Aorta (tissue), 5 donors: ENCODE data around the gene UBXN6. TPM values are rescaled to one million over a fixed set of nuclear protein-coding genes. Genes with fewer than 3 reads are reported as not detected.

ENCODE experiments used
- ATAC-seq: fragments of 200-7000 bp; cut with Tn5 transposase; one replicate; pipeline ENCODE4 v1.9.1; 2022; ENCODE audit warnings: moderate library complexity; ENCODE audit not compliant: low FRiP score
- DNase-seq, 2 donors: peaks; one replicate each; pipeline ENCODE4 v3.0.0-alpha.2; 2020
- H3K27ac ChIP-seq, 2 donors: one replicate each; pipeline ENCODE4 v1.5.1; 2013; ENCODE audit warnings: low read length in 2 of 2, mild to moderate bottlenecking in 2 of 2, moderate library complexity in 2 of 2, control low read depth in 1 of 2, inconsistent platforms in 1 of 2, low read depth in 1 of 2
- H3K27me3 ChIP-seq, 2 donors: one replicate each; pipeline ENCODE4 v1.6.1; 2013; ENCODE audit warnings: control low read depth in 1 of 2, low read length in 1 of 2, mild to moderate bottlenecking in 1 of 2, moderate library complexity in 1 of 2; ENCODE audit not compliant: insufficient read depth in 2 of 2, control insufficient read depth in 1 of 2
- H3K36me3 ChIP-seq, 2 donors: one replicate each; pipeline ENCODE4 v1.6.1; 2013; ENCODE audit warnings: control low read depth in 1 of 2, low read length in 1 of 2, mild to moderate bottlenecking in 1 of 2; ENCODE audit not compliant: insufficient read depth in 2 of 2, control insufficient read depth in 1 of 2
- H3K4me1 ChIP-seq, 2 donors: one replicate each; pipeline ENCODE4 v1.6.1; 2013; ENCODE audit warnings: low read length in 2 of 2, control low read depth in 1 of 2, mild to moderate bottlenecking in 1 of 2, moderate library complexity in 1 of 2; ENCODE audit not compliant: insufficient read depth in 2 of 2, control insufficient read depth in 1 of 2
- H3K4me3 ChIP-seq, 2 donors: one replicate each; pipeline ENCODE4 v1.5.1; 2013; ENCODE audit warnings: low read length in 2 of 2, control low read depth in 1 of 2, mild to moderate bottlenecking in 1 of 2
- H3K9me3 ChIP-seq: one replicate; pipeline ENCODE4 v1.6.1; 2013; ENCODE audit warnings: mild to moderate bottlenecking, low read length; ENCODE audit not compliant: control insufficient read depth
- WGBS, 2 donors: extraction: QIAGEN DNeasy Blood & Tissue Kit; methylation state at CpG; one replicate each; pipeline ENCODE4 v1.1.7; 2013; 5-methylcytosine and 5-hydroxymethylcytosine counted together
- intact Hi-C, 2 donors: fragments of 100-400 bp; cut with DNase I; formaldehyde crosslinking; loops; one replicate each; pipeline versions ENCODE4 v1.14.2 to v1.15.0; 2022
- microRNA-seq, 2 donors: library from miRNA; unstranded; fragments of <30 nt; microRNA quantifications; one replicate each; pipeline ENCODE4 v1.2.0, GENCODE V29; 2020
- polyA plus RNA-seq, 2 donors: library from polyadenylated mRNA; stranded (reverse); fragments of 200-250 nt; gene quantifications; one replicate each; pipeline ENCODE4 v1.2.3, GENCODE V29; 2013
- total RNA-seq, 2 donors: library from RNA; stranded (reverse); fragmentation: NEBNext Ultra II Directional; extraction: Animal tissue kit (Norgen Biotek cat#: 25700); gene quantifications; one replicate each; pipeline ENCODE4 v1.2.1, GENCODE V29; 2021
- donor health status: healthy with polysubstance abuse.
- donor health status: Bipolar disorder and iron deficiency.
- donor health status: DM: no; HTN: no; CAD: no.
- donor health status: DM: no; HTN: no; CAD: no.
- donor health status: DM: yes; HTN: yes; CAD: no.

The UBXN6 gene
- total and polyA plus RNA-seq, 4 donors = 78.5 to 181 (median 85.8) TPM

- no peaks in the 10 kb centered on the region for H3K4me1 ChIP-seq
- ATAC-seq (peak; percentile 9), DNase-seq (no peak)
- H3K9me3 ChIP-seq = no peaks in the 10 kb centered on the region
- no peaks in the 10 kb centered on the region for H3K27me3 ChIP-seq
- H3K27ac ChIP-seq = peak overlapping the region; percentile 25 to 53
- H3K4me3 ChIP-seq = peak overlapping the region; percentile 62 to 98
- whole genome bisulfite sequencing, 2 donors = 0 to 1% methylated on average over 8 to 12 of the region's 12 CpGs
- intact Hi-C loops = loop anchor here (1.0 to 5.0 kb wide), 5 partner anchors 57 to 152 kb away; partner anchors contain the start of genes MPND (in 1 of the 2), UBXN6 (in 1 of the 2) and YJU2 (in 1 of the 2)
- H3K36me3 ChIP-seq = no peaks in the 10 kb centered on the region
These were observed 57.8 kb downstream of the UBXN6 start for GRCh38 chr19:4399812-4400134.

GRCh38 chr19:4396949-4397783 lies 60.4 kb downstream of the UBXN6 start:
- Histone ChIP-seq H3K4me3 (no peak overlapping the region), H3K4me1 (no peaks in the 10 kb centered on the region), H3K36me3 (no peaks in the 10 kb centered on the region), H3K27ac (no peak overlapping the region), H3K27me3 (no peaks in the 10 kb centered on the region), H3K9me3 (no peaks in the 10 kb centered on the region)
- DNase-seq (no peak), ATAC-seq (no peak)
- WGBS, 2 donors = 77 to 78% methylated on average over 15 of the region's 15 CpGs
- intact Hi-C loops = no loop called here

Small RNA genes lying within 50 kb of the gene (microRNA-seq; reads per million reads assigned to microRNA genes)
- 0 to 0.99 reads per million in 2 donors for gene MIR4746

Other genes with a start within 250 kb of the UBXN6 start
- gene EBI3, start 228.3 kb downstream of the UBXN6 start, total RNA-seq = 1 to 10 TPM; 3.3 to 3.7 TPM
- gene EBI3, start 228.3 kb downstream of the UBXN6 start, polyA plus RNA-seq = 1 to 10 TPM; 1.3 to 7.9 TPM
- 10 to 100 TPM; 12.5 to 15.0 TPM for gene YJU2, start 210.7 kb downstream of the UBXN6 start, total RNA-seq
- gene YJU2, start 210.7 kb downstream of the UBXN6 start, polyA plus RNA-seq = 10 to 100 TPM; 12.4 to 25.2 TPM
- not detected for gene SHD, start 178.5 kb downstream of the UBXN6 start, total RNA-seq
- gene SHD, start 178.5 kb downstream of the UBXN6 start, polyA plus RNA-seq = 1 to 10 TPM in 1 of 2 donors, not detected in 1; 1.5 TPM
- under 1 TPM in 1 of 2 donors, not detected in 1; 0.26 TPM for gene TMIGD2, start 155.4 kb downstream of the UBXN6 start, total RNA-seq
- gene TMIGD2, start 155.4 kb downstream of the UBXN6 start, polyA plus RNA-seq = 1 to 10 TPM in 1 of 2 donors, under 1 TPM in 1; 0.23 to 1.4 TPM
- gene FSD1, start 153.2 kb downstream of the UBXN6 start, total RNA-seq = under 1 TPM in 1 of 2 donors, not detected in 1; 0.84 TPM
- gene FSD1, start 153.2 kb downstream of the UBXN6 start, polyA plus RNA-seq = not detected
- 1 to 10 TPM; 1.9 to 2.2 TPM for gene STAP2, start 119.0 kb downstream of the UBXN6 start, total RNA-seq
- 10 to 100 TPM in 1 of 2 donors, under 1 TPM in 1; 0.13 to 27.8 TPM for gene STAP2, start 119.0 kb downstream of the UBXN6 start, polyA plus RNA-seq
- gene MPND, start 114.2 kb downstream of the UBXN6 start, total RNA-seq = 10 to 100 TPM; 13.5 to 14.3 TPM
- gene MPND, start 114.2 kb downstream of the UBXN6 start, polyA plus RNA-seq = 10 to 100 TPM; 16.0 to 17.9 TPM
- 10 to 100 TPM; 66.5 to 69.7 TPM for gene SH3GL1, start 57.2 kb downstream of the UBXN6 start, total RNA-seq
- 10 to 100 TPM; 37.7 to 48.6 TPM for gene SH3GL1, start 57.2 kb downstream of the UBXN6 start, polyA plus RNA-seq
- gene CHAF1A, start 55.2 kb downstream of the UBXN6 start, total RNA-seq = 1 to 10 TPM; 6.5 to 7.0 TPM
- 1 to 10 TPM; 5.2 to 9.3 TPM for gene CHAF1A, start 55.2 kb downstream of the UBXN6 start, polyA plus RNA-seq
- gene HDGFL2, start 14.5 kb upstream of the UBXN6 start, total RNA-seq = 10 to 100 TPM; 23.6 to 36.1 TPM
- 10 to 100 TPM; 15.4 to 47.9 TPM for gene HDGFL2, start 14.5 kb upstream of the UBXN6 start, polyA plus RNA-seq
- 1 to 10 TPM; 5.7 to 7.4 TPM for gene PLIN4, start 60.7 kb upstream of the UBXN6 start, total RNA-seq
- gene PLIN4, start 60.7 kb upstream of the UBXN6 start, polyA plus RNA-seq = under 1 TPM; 0.61 to 0.63 TPM
- gene PLIN5, start 77.4 kb upstream of the UBXN6 start, total RNA-seq = 1 to 10 TPM; 2.0 to 3.8 TPM
- gene PLIN5, start 77.4 kb upstream of the UBXN6 start, polyA plus RNA-seq = 1 to 10 TPM in 1 of 2 donors, under 1 TPM in 1; 0.38 to 2.4 TPM
- 1 to 10 TPM; 1.4 to 2.8 TPM for gene LRG1, start 82.2 kb upstream of the UBXN6 start, total RNA-seq
- gene LRG1, start 82.2 kb upstream of the UBXN6 start, polyA plus RNA-seq = 1 to 10 TPM in 1 of 2 donors, under 1 TPM in 1; 0.75 to 1.5 TPM
- 10 to 100 TPM; 25.6 to 32.0 TPM for gene SEMA6B, start 101.9 kb upstream of the UBXN6 start, total RNA-seq
- gene SEMA6B, start 101.9 kb upstream of the UBXN6 start, polyA plus RNA-seq = 1 to 10 TPM in 1 of 2 donors, under 1 TPM in 1; 0.43 to 1.5 TPM
- gene TNFAIP8L1, start 181.7 kb upstream of the UBXN6 start, total RNA-seq = 10 to 100 TPM in 1 of 2 donors, 1 to 10 TPM in 1; 5.4 to 13.5 TPM
- gene TNFAIP8L1, start 181.7 kb upstream of the UBXN6 start, polyA plus RNA-seq = 1 to 10 TPM; 1.6 to 3.9 TPM
- 10 to 100 TPM; 59.4 to 67.9 TPM for gene MYDGF, start 212.5 kb upstream of the UBXN6 start, total RNA-seq
- 100 to 1,000 TPM in 1 of 2 donors, 10 to 100 TPM in 1; 69.9 to 117 TPM for gene MYDGF, start 212.5 kb upstream of the UBXN6 start, polyA plus RNA-seq